Measurements from ENCODE around the gene PLBD1.

PLBD1 gene

GRCh38 chr12:14564336-14564959, 3.2 kb downstream of the PLBD1 start:
- no peak for DNase-seq

GRCh38 chr12:14563046-14563445, 4.6 kb downstream of the PLBD1 start:
- no peak for DNase-seq

GRCh38 chr12:14562279-14562678, 5.4 kb downstream of the PLBD1 start:
- DNase-seq = no peak

- no peak for DNase-seq
Measured at GRCh38 chr12:14561677-14562238, 5.9 kb downstream of the PLBD1 start.

- no peak for DNase-seq
Measured at GRCh38 chr12:14560904-14561574, 6.6 kb downstream of the PLBD1 start.

- no peak for DNase-seq
Measured at GRCh38 chr12:14558473-14558959, 9.2 kb downstream of the PLBD1 start.

GRCh38 chr12:14557966-14558365, 9.7 kb downstream of the PLBD1 start:
- no peak for DNase-seq

GRCh38 chr12:14554281-14555007, 13.2 kb downstream of the PLBD1 start:
- DNase-seq = no peak

- DNase-seq = no peak
Measured at GRCh38 chr12:14548609-14549008, 19.1 kb downstream of the PLBD1 start.

GRCh38 chr12:14547571-14547970, 20.1 kb downstream of the PLBD1 start:
- DNase-seq = no peak

- DNase-seq = no peak
Measured at GRCh38 chr12:14545144-14546124, 22.2 kb downstream of the PLBD1 start.

- no peak for DNase-seq
Measured at GRCh38 chr12:14540801-14541462, 26.8 kb downstream of the PLBD1 start.

GRCh38 chr12:14537088-14537487, 30.6 kb downstream of the PLBD1 start:
- no peak for DNase-seq

GRCh38 chr12:14532152-14532551, 35.5 kb downstream of the PLBD1 start:
- no peak for DNase-seq

- no peak for DNase-seq
Measured at GRCh38 chr12:14525964-14526363, 41.7 kb downstream of the PLBD1 start.

GRCh38 chr12:14521822-14522221, 45.9 kb downstream of the PLBD1 start:
- DNase-seq = no peak

- DNase-seq = no peak
Measured at GRCh38 chr12:14514946-14515345, 52.7 kb downstream of the PLBD1 start.

GRCh38 chr12:14514154-14514842, 53.4 kb downstream of the PLBD1 start:
- DNase-seq = no peak

GRCh38 chr12:14510574-14510973, 57.1 kb downstream of the PLBD1 start:
- no peak for DNase-seq

- DNase-seq = no peak
Measured at GRCh38 chr12:14505626-14506596, 61.8 kb downstream of the PLBD1 start.
